Stimulated activated CD8-positive, alpha-beta memory T cell treated with anti-CD3 and anti-CD28 coated beads, Interleukin-4, amount 100 ng/mL, for 48 hours (primary cell): ENCODE measurements around the gene ABHD2.
"Not testable (repeated sequence)": the region's sequence is repeated elsewhere in the genome, so short reads cannot be mapped to it uniquely, and the experiment has no call there.

Experiments used
- DNase-seq: peaks from one replicate; pipeline ENCODE4 v3.0.0-alpha.2; 2020

The ABHD2 gene

DNA sequence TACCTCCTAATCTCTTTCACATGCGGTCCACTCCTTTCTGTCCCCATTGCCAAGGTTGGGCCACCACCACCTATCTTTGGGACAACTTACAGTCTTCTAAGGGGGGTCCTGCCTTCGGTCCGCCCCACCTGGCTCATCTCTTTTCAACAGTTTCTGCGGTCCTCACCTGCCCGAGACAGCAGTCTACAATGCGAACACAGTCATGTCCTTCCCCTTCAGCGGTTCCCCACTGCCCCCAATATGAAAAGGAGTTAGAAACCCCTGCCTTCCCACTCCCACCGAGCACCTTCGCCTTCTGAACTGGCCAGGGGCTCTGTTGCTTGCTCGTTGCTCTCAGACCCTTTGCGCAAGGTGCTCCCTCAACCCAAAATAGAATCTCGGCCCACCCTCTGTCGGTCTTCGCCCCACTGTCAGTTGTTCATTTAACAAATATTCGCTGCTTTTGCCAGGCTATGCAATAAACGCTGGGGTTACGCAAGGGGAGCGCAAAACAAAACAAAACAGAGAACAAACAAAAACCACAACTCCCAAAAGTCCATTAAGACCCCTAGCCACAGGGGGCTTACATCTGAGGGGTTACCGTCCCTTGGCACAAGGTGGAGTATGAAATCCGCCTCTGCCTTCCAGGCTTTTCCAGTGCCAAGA is 154.9 kb downstream of the ABHD2 start:
- DNase-seq = no peak

DNA sequence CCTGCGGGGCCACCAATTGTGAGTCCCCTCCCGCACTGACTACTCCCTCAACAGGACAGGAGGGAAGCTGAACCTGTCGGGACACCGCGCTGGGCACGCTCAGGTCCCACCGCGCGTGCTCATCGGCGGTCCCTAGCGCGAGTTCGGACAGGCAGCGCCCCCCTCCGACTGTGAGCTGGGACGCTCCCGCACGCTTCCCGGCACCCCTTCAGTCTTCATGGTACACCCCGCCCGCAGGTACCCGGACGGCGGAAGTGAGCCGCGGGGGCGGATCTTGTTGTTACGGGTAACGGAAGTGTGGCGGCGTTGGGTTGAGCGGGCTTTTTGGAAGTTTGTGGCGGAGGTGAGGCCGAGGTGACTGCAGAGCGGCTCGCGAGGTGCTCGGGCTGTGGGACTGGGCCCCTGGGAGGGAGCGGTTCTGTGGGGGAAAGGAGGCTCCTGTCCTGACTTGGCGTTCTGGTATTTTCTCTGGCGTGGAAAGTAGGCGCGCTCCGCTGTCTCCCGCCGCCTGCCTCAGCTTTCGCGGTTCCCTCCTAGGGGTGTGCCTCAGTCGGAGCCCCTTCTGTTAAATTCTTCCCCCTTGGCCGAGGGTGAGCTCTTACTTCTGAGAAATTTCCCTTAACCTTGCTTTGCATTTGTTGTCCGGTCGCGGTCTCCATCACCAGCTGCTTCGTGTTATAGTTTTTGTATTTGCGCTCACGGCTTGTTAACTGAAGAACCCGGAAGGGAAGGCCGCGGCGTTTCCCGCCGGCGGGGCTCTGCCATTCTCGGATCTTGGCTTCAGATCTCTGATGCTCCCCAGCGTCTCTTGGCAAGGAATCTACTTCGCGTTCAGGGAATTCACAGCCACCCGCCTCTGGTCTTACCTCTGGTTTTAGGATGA is 155.7 kb downstream of the ABHD2 start, which contains the start of gene FANCI:
Gene FANCI, plus strand, starts transcription at position 289 of the 883 bp plus-strand sequence. CDS start 3,669 bp downstream, outside the sequence.
- peak; percentile 99 for DNase-seq

- DNase-seq = no peak
Measured at GRCh38 chr15:89244574-89244903, 156.3 kb downstream of the ABHD2 start.

- no peak for DNase-seq
Measured at GRCh38 chr15:89247446-89247845, 159.2 kb downstream of the ABHD2 start.

- no peak for DNase-seq
Measured at GRCh38 chr15:89248584-89248983, 160.3 kb downstream of the ABHD2 start.

DNA sequence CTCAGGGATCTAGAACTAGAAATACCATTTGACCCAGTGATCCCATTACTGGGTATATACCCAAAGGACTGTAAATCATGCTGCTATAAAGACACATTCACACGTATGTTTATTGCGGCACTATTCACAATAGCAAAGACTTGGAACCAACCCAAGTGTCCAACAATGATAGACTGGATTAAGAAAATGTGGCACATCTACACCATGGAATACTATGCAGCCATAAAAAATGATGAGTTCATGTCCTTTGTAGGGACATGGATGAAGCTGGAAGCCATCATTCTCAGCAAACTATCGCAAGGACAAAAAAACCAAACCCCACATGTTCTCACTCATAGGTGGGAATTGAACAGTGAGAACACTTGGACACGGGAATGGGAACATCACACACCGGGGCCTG is 161.9 kb downstream of the ABHD2 start:
- not testable (repeated sequence) for DNase-seq
